Mucosa of gallbladder (tissue), 1 donor: ENCODE data around the gene ATF6B. TPM values are rescaled to one million over a fixed set of nuclear protein-coding genes. Genes with fewer than 3 reads are reported as not detected.
A peak's percentile ranks its signal among the peaks of the same experiment; 100 is the strongest.

Experiments
- DNase-seq: peaks from one replicate; pipeline ENCODE4 v3.0.0-alpha.2; 2020; ENCODE audit warnings: low spot score
- total RNA-seq: library from RNA; stranded (reverse); gene quantifications from one replicate; pipeline ENCODE4 v1.2.1, GENCODE V29; 2021
- donor health status: DM: no; HTN: no; CAD: no.

ATF6B gene
- total RNA-seq, 1 donor from 2014 or later, result 119 TPM

DNA sequence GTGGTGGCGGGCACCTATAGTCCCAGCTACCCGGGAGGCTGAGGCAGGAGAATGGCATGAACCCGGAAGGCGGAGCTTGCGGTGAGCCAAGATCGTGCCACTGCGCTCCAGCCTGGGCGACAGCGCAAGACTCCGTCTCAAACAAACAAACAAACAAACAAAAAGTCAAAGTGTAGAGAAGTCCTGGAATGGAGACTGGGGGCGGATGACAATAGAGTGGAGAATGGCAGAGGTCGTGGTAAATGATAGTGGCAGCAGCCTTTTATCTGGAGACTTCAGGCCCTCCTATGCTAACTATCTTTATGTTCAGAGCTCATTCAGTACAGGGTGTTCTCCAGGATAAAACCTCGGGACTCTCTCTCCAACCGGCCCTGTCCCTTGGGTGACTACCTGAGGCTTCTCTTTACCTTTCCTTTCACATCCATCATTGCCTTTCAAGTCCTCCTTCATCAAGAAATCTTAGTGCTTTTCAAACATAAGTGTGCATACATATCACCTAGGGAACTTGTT is 3.4 kb upstream of the ATF6B start:
- DNase-seq, result no peak

DNA sequence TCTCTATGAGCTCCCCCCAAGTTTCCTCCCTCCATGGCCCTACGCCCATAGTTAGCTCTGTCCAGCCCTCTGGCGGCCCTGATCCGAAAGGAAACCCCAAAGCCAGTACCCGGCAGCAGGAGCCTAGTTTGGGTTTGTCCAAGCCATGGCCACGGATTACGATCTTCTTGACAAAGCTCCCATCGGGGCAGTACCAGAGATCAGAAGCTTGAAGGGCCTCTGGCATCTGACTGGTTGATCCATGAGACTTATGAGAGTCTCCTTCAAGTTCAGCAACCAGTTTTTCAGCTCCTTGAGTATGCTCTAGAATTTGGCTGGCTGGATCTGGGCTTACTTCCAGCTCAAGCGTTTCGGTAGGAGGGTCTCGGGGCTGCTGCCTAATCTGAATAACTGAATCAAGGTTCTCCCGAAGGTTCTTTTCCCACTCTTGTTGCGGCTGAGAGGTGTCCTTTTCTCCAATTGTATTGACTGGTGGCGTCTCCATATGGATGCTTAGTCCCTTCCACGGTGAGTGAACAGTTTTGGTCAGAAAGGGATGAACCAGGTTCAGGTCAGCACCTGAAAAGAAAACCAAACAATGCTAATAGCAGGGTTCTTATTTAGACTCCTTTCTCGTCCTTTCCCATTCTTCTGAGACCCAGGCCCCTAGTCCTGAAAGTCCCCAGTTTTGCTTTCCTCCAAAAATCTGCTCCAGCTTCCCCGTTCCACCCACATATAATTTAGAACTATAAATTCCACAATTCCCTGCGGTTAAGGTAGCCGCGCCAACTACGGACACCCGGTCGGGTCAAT is 1.4 kb upstream of the ATF6B start:
- no peak for DNase-seq

DNA sequence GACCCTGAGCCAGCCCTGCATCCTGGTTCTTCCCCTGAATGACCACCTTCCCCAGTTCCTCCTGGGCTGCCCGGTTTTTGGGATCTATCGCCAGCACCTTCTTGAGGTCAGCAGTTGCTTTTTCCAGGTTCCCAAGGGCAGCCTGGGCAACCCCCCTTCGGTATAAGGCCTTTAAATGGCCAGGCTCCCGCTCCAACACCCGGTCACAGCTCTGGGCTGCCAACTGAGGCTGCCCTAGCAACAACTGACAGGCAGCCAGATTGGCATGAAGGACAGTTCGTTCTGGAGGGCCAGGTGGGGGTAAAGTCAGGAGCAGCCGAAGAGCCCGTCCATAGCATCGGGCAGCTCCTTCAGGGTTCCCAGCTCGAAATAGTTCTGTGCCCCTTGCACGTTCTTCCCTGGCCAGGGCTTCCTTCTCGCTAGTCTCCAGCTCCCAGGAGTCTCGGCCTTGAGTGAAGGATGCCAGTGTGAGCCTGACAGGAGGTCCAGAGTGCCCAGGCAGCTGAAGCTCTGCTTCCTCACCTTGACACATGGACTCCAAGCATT is 778 bp upstream of the ATF6B start:
- no peak for DNase-seq

DNA sequence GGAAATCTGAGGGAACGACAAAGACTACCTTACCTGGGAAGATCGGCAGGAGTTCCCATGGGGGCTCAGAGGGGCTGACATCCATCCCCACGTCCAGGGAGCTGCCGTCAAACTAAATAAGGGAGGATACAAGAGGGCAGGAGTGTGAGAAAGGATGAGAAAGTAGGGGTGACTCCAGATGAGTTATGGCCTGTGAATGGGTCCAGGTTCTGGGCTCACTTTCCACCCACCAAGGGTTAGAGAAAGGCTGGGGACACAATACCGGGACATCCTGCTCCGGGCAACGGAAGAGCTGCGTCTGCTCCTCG is 683 bp downstream of the ATF6B start:
- DNase-seq, result no peak

DNA sequence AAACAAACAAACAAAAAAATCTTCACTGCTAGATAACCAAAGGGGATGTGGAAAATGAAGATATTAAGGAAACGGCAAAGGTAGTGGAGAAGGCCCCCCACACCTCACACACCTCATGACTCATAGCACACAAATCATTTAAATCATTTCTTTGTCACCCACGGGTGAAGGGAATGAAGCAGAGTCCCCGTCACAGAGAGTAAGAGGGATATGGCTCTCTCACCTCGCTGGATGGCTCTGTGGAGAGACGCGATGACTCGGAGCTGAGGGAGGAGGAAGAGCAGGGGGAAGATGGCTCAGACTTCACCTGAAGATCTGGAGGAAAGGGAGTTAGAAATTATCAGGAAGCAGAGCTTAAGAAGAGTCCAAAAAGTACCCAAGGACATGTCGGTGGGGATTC is 1.2 kb downstream of the ATF6B start:
- no peak for DNase-seq

DNA sequence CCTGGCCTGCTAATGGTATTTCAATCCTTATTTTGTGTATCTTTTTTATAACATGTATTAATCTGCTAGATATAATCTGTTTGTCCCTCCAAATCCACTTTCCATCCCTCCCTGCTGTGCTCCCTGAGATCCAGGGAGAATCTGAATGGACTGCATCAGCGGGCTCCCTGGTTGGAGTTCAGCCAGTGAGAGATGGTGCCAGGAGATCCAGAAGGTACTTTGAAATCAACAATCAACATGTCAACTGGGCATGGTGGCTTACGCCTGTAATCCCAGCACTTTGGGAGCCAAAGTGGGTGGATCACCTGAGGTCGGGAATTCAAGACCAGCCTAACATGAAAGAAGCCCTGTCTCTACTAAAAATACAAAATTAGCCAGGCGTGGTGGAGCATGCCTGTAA is 4.4 kb downstream of the ATF6B start:
- no peak for DNase-seq

DNA sequence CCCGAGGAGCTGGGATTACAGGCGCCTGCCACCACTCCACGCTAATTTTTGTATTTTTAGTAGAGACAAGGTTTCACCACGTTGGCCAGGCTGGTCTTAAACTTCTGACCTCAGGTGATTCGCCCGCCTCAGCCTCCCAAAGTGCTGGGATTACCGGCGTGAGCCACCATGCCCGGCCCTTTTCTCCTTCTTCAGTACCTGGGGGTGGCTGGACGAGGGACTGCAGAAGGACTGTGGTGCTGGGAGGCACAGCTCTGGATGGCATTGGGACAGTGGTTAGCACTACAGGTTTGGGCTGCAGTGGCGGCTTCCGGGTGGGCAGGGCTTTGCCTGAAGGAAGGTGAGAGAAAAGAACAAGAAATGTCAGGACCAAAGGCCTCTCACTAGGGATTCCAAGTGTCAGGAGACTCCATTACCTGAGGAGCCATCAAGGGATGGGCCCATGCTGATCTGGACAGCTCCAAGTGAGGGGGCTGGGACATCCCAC is 7.4 kb downstream of the ATF6B start:
- DNase-seq, result no peak

DNA sequence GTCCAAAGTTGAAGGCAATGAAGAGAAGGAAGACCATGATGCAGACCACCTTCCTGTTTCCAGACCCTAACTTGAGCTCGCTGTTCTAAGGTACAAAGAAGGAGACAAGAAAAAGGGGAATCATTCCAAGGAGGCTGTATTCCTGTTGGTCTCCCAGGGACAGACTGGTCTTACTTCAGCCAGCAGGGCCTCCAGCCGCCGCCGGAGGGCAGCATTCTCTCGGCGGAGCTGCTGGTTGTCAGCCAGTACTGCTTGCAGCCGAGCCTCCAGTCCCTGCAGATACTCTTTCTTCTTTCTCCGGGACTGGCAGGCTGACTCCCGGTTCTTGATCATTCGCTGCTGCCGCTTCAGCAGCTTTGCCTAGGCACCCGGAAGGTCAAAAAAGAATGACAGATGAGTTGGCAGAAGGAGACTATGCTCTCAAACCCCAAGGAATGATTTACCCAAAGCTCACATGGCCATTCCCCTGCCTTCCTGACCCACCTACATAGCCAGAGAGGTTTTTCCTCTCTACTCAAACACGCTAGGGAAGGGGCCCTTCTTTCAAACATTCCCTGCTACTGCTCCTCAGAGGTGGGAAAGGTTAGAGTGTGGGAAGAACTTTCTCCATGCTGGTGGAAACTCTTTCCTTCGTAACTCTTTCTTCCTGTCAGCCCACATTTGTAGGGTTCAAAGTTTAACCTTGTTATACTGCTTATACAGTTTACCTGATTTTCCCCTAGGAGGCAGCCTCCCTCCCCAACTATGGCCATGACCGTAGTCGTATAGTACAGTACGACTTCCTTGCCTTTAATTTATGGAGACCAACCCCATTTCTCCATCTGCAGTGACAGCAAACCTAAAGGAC is 9.0 kb downstream of the ATF6B start:
- DNase-seq, result peak; percentile 90

DNA sequence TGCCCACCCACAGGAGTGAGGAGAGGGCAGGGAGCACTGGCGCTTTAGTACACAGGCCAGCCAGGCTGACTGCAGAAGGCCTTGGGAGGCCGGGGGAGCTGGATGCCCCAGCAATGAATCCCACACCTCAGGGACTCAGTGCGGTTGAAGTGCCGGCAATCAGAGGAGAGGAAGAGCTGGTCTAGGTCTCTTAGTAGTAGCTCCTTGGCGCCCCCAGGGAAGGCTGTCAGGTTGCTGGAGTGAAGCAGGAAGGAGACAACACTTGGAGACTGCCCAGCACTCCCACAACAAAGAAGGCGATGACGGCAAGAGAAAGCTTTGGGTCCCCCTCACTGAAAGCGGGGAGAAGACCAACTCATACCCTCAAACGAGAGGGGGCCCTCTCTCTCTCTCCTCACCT is 10.6 kb downstream of the ATF6B start:
- DNase-seq, result no peak

DNA sequence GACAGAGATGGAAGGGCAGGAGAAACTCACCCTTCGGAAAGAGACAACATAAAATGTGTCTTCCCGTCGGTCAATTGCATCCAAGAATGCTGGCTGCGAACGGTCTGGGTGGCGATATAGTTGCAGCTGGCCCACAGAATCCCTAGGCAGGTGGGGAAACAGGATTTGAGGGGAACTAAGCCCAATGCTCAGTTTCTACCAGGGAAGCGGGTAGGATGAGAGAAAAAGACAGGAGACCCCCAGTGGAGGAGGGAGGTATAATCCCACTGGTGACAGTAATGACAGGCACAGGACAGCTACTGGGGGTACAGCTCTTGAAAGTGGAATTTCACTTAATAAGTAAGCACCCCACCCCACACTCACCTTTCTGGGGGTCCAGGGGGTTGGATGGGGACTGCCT is 11.4 kb downstream of the ATF6B start:
- DNase-seq, result no peak

DNA sequence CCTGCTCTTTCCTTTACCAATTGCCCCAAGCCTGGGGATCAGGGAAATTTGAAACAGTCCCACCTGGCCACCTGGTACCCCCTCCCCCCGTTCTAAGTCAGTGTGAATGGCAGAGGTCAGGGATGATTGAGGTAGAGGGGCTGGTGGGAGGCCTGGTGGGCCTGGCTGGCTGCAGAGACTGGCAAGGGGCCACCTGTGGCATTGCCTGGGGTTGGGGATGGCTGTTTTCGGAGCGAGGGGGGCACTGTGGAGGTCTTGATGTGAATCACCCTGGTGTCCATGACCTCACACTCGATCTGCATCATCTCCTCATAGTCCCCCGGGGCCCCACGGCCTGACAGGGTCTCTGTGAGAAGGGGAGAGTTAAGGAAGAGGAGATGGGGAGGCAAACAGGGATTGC is 12.4 kb downstream of the ATF6B start:
- no peak for DNase-seq

DNA sequence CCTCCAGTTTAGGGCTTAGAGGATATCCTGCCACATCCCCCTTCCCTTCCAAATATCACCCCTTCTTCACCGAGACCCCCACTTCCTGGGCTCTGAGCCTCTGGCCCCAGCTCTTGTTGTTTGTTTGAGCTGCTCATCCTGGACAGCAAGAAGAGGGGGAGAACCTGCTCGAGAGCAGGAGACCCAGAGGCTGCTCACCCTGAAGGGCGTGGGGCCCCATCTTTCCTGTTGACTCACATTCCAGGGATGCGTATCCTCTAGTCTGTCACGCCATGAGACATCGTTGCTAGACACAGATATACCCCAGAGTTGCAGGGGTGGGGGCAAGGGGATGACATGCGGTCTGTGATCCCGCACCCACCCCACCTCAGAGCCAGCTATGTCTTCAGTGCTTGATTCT is 13.2 kb downstream of the ATF6B start:
- no peak for DNase-seq

DNA sequence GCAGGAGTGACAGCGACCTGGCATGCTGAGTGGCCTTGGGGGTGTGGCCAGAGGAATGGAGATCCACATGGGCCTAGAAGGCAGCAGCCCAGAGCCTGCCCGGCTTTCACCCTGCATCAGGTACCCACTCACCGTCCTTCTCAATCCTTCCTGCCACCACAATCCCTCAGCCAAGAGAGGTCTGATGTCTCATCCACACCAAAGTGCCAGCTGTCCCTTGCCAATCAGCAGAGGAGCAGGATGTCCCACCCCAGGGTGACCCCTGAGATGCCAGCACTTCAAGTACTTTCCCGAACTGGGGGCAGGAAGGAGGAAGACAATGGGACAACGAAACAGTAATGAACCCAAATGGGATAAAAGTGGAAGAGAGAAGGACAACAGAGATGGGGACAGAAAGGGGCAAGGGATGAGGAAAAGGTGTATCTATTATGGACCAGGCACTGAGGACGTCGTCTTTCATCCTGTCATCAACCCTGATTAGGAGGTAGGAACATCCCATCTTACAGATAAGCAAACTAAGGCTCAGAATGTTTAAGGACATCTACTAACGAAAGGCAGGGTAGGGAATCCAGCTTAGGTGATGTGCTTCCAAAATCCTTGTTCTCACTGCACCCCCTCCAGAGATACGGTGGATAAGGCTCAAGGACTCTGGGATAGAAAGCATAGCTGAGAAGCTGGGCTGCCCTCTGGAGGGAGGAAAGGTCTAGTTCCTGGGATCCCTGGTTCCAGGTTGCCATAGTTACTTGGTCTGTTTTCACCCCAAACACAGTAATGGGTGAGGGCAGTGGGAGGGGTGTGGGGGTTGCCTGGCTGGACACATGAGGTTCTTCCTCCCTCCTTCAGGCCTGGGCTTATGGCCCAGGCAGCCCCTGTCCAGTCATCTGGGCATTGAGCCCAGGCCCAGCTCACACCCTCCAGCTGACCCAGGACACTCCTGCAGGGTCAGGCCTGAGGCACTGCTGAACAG is 14.4 kb downstream of the ATF6B start:
- DNase-seq, result peak; percentile 68

DNA sequence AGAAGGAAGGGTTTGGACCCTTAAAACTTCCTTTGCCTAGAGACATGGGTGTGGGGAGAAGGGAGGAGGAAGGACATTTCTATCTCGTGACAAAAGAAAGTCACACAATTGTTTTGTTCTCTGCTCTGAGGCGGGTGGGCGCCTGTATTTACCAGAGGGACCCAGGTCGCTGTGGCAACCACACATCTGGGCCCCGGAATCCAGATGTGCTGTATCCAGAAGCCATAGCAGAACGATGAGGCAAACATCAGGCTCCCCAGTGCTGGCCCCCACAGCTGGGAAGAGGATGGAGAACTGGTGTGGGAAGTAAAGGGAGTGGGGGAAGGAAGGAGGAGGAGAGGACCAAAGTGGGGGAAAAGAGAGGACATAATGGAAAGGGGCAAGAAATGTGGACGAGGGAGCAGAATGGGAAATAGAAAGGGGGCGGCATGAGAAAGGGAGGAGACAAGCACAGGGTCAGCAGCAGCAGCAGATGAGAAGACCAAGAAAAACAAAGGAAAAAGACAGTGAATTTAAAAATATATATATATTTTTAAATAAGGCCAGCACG is 15.5 kb downstream of the ATF6B start:
- DNase-seq, result no peak

DNA sequence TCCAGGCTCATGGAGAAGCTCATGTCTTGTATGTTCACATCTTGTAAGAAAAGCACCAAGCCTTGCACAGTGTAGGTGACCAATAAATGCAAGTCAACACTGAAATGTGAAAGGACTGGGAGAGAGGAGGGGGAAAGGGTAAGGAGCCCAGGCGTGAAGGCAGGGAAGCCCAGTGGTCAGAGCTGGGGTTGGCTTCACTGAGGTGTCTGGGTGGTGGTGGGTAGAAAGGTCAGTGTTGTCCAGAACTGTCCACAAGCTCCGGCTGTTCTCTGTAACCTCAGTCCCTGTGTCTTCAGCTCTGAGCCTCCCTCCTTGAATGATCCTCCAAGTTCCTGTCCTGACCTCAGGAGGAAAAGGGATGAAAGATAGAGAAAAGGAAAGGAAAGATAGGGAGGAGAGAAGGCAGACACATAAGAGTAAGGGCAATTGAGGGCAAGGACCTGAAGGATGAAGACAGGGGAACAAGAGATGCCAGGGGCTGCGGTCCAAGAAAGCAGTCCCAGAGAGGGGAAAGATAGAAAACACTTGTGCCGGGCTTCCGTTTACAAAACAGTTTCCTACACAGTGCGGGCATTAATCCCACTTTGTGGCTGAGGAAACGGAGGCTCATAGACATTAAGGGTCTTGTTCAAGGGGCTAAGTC is 16.5 kb downstream of the ATF6B start:
- DNase-seq, result no peak

DNA sequence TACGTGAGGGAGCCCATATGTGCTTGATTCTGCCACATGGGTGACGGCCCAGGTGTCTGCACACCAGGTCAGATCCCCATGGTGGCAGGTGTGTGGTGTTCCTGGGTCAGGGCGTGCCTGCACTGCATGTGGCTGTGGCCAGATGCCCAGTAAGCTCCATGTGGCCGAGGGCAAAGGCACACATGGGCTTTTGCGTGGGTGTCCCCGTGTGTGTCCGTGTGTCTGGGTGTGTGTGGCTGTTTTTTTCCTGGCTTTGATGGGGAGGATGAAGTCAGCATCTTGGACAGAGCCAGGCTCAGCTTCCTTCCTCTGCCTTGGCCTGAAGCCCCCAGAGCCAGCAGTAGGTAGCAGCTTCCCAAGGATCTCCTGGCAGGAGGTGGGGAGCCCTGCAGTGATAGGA is 17.4 kb downstream of the ATF6B start:
- DNase-seq, result peak; percentile 24

DNA sequence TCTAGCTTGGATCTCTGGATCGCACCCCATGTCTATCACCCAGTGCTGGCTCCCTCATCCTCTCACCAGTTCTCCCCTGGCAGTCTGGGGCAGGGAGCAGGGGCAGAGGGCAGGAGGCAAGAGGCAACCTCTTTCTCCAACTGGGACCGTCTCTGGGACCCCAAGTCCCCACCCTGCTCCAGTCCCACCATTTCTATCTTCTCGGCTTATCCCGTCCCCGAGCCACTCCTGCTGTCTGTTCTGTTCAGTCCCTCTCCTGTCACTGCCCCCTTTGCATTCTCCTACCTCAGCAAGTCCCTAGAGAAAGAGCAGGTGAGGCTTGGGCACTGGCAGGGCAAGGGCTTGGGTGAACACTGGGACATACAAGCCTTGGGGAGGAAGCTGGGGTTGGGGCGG is 18.3 kb downstream of the ATF6B start:
- DNase-seq, result no peak

DNA sequence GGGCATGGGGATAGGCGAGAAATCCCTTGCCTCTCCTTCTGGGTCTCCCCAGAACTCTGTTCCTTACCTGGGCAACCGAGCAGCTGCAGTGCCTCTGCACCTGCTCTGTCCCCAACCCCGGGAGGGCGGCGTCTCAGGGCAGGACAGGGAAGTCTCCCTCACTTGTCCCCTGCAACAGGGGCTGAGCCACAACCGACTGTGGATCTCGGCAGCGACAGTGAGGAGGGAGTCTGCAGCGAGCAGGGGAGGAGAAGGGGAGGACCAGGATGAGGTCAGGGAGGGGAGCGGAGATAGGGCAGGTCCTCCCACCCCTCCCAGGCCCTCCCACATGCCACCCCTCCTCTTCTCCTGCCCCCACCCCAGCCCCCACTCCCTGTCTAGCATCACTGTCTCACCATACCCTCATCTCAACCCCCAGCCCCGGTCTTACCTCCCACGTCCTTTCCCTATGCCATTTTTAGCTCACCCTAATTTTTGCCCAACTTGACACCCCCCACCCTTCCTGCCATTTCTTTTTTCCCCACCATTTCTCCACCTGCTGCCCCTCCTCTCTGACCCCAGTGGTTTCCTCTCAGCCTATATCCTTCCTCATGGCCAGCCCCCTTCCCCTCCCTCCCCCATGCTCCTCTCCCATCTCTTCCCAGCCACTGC is 18.8 kb downstream of the ATF6B start, which contains the start of gene TNXB:
TNXB (minus strand) TSS at position 225 of the 651 bp plus-strand sequence. CDS start 11,140 bp downstream, outside the sequence.
- DNase-seq, result no peak

DNA sequence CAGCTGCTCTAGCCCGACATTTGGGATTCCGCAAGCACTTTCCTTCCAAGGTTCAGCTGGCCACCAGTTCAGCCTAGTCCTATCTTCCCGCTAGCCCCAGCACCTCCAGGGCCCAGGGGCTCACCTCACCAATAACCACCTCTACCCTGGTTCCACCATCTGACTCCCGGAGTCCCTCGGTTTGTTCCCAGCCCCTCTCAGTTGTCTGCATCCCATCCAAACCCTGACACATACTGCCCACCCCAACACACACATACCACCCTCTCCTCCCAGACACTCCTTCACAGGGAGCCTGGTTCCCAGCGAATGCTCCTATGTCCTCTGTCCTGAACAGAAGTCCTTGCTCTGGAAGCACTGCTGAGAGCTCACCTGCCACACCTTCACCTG is 19.3 kb downstream of the ATF6B start:
- no peak for DNase-seq

DNA sequence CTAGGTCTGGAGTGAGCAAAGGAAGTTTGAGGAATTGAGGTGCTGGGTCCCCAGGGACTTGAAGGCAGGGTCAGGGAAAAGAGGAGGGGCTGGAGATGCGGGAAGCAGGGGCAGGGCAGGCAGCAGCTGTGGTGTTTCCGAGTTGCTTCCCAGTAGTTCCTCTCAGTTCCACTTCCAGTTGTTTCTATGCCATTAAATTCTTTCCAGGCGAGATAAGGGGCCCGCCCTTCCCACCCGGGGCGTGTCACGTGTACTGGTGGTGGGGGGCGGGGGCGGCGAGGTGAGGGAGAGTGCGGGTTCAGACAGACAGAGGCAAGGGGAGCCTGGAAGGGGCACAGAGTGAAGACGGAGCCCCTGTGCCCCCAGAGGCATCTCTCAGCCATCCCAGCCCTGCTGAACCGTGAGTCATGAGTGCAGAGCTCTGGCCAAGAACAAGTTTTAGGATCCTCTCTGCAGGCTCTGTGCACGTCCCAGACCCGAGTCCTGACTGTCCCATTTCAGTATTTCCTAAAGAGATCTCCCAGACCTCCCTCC is 19.9 kb downstream of the ATF6B start:
- DNase-seq, result peak; percentile 26
